GM21367 (cell line): ENCODE data around the gene ETAA1.

Source experiments
- ATAC-seq: cut with Tn5 transposase; IDR thresholded peaks from one replicate; pipeline ENCODE4 v1.9.1; 2021; ENCODE audit not compliant: unreplicated experiment

ETAA1 gene

GRCh38 chr2:67397143-67397986 is at the start of gene ETAA1:
TSS of gene ETAA1 (plus strand) at chr2:67397333. CDS start at chr2:67397449, 116 bp downstream.
- ATAC-seq: peak; percentile 99

- no peak for ATAC-seq
These were observed 30.2 kb upstream of the ETAA1 start for GRCh38 chr2:67366832-67367412.

DNA sequence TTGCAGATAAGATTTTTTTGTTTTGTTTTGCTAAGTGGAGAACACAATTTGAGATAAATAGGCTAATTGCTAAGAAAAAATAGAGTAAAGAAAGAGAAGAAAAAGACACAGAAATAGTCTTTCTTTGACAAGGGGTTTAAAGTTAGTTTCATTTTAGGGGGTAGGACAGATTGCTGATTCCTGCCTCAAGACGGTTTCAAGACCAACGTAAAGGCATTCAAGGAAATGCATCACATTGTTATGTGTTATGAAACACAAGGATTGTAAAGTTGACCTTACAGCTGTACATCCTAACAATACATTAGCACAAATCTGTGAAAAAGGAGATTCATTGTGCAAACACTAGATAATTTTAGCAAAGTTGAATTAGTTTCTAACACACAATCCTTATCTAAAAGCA is 22.7 kb upstream of the ETAA1 start:
- no peak for ATAC-seq

GRCh38 chr2:67374949-67375348 is 22.2 kb upstream of the ETAA1 start:
- ATAC-seq: no peak

- no peak for ATAC-seq
These were observed 18.6 kb upstream of the ETAA1 start for GRCh38 chr2:67378555-67378954.

- no peak for ATAC-seq
These were observed 18.1 kb upstream of the ETAA1 start for GRCh38 chr2:67379048-67379447.

DNA sequence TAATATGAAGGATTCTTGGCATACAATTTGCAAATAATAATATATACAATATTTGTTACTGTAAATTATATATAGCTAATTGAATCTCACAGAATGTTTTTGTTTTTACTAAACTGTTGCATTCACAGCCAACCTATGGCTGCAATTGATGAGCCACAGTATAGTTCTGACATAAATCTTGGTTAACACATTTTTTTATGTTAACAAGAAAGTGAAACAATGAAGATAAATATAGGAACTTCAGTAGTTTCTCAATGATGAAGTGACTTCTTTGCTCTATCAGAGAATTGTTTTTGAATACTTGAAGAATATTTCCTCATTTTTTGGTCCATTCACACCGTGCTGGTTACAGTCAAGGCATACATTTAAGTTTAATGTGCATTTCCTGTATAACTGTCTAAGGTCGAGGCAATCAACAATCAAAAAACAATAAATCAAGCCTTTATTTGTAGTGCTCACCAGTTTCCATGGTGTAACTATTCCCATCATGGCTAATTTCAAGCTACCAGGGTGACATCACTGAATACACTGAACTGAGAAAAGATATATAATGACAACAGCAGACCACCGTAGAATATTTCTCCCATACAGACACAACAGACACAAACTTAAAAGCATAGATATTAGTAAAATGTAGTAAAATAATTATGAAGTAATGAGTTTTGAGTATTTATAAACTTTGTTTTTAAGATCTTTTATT is 12.9 kb upstream of the ETAA1 start:
- no peak for ATAC-seq

- no peak for ATAC-seq
These were observed 8.5 kb upstream of the ETAA1 start for GRCh38 chr2:67388680-67389079.

GRCh38 chr2:67389286-67389685 is 7.8 kb upstream of the ETAA1 start:
- ATAC-seq: no peak

GRCh38 chr2:67389788-67390187 is 7.3 kb upstream of the ETAA1 start:
- no peak for ATAC-seq

- ATAC-seq: no peak
These were observed 3.9 kb upstream of the ETAA1 start for GRCh38 chr2:67393237-67393636.

GRCh38 chr2:67394734-67395133 is 2.4 kb upstream of the ETAA1 start:
- no peak for ATAC-seq

- ATAC-seq: no peak
These were observed 2.0 kb downstream of the ETAA1 start for GRCh38 chr2:67399144-67399543.

DNA sequence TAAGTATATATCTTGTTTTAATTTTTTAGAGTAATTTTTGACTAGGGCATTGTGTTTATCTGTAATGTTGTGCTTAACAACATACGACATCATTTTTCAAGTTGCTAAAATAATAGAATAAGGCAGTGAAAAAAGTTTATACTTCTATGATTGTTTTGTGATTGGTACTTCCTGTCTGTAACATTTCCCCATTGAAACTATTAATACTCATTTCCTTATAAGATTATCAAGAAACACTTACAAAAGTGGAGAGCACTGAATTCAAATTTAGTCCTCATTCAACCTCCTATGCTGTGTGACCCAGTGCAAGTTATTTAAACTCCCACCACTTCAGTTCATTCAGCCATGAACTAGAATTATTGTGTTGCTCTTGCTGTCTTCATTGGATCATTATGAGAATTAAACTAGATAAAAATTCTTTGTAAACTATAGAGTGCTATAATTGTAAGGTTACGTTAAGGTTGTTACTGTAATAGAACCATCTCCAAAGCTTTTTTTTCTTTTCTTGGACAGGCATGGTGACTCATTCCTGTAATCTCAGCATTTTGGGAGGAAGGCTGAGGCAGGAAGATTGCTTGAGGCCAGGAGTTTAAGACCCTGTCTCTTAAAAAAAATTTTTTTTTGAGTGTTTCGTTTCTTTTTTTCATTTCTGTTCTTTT is 2.8 kb downstream of the ETAA1 start:
- no peak for ATAC-seq

DNA sequence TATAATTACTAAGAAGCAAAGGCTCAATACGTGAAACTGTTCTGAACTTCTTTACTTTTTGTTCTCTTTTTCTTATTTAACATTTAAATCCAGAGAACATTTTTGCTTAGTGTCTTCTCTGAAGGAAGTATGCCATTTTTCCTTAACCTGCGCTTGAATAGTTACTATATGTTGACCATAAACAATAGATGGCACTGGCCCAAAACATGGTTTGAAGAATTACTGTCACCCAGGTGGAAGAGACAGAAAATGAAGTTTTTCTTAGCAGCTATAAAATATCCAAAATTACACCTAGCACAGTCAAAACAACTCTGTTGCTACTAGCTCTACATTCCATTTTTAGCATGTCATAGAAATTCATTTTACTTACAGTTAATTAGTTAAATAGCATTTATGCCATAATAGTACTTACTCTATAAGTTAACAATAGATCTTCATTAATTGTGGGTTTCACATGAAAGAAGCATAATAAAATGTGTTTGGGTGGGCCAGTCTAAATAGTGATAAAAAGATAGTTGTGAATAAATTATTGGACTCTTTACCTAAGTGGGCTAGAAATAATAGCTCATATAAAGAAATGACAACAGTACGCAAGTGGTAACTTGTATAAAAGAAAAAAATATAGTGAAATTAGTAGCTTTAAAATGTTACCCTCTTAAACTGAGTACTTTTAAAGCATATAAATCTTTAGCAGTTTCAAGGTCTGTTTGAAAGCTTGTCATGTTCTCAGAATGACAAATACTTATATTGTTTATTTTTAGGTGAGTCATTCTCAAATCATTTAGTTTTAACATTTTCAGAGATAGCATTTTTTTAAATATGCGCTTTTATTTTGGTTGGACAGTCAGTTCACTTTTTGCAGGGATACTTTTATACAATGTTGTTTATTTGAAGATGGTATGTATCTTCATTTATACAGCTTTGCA is 3.7 kb downstream of the ETAA1 start:
- ATAC-seq: no peak

DNA sequence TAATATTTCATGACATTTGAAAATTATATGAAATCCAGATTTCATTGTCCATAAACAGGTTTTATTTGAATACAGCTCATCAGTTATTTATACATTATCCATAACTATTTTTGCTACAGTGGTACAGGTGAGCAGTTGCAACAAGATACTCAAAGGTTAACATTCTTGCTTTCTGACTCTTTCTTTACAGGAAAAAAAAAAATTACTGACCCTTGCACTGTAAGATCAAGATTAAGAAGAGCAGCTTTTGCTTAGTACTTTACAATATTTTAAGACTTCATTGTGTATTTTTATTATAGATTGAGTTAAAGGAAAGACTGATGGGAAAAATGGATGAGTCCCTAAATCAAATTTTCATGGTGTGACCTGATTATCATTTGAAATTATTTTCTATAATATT is 11.2 kb downstream of the ETAA1 start:
- no peak for ATAC-seq

- no peak for ATAC-seq
These were observed 15.3 kb downstream of the ETAA1 start for GRCh38 chr2:67412424-67412823.

DNA sequence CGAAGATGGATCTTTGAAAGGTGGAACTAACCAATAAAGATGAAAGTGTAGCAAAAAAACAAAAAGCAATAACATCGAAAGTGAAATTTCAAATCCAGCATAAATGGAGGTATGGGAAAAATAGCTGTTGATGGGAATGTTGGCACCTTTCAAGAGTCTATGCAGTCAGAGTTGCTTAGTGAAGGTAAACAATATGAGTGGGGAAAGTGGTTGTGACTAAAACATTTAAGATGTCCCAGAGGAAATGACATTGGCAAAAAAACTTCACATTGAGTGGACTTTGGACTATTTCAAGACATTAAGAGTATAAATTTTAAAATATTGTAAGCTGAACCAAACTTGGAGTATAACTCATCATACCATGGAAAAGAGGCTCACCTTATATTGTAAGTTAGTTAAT is 17.7 kb downstream of the ETAA1 start:
- no peak for ATAC-seq

DNA sequence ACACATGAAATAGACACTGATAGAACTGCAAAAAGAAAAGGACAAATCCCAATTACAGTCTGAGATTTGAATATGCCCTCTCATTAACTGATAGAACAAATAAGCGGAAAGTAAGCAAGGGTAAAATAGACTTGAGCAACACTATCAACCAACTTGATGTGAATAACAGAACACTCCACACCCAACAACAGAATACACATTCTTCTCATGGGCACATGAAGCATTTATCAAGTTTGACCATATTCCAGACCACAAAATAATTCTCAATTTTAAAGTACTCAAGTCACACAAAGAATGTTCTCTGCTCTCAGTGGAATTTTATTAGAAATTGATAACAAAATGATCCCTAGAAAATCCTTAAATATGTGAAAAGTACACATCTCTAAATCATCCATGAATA is 19.0 kb downstream of the ETAA1 start:
- no peak for ATAC-seq

DNA sequence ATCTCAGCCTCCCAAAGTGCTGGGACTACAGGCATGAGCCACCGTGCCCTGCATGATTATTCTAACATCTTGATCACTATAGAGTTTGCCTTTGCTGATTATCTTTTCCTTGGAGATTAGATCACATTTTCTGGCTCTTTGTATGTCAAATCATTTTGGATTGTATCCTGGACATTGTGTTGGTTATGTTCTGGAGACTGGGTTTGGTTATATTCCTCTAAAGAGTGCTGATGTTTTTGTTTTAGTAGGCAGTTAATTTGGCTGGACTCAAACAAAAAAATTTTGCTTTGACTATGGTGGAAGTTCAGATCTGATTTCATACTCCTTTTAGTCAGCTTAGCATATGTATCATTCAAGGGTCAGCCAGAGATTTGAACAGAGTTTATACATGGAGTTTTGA is 26.4 kb downstream of the ETAA1 start:
- ATAC-seq: no peak
